Testis (tissue), 2 donors: ENCODE measurements around the gene PRR5.

Source experiments
- POLR2A ChIP-seq: fragments of 450-650 bp; IDR thresholded peaks from one replicate; pipeline ENCODE4 v1.6.1; 2017; ENCODE audit warnings: antibody characterized with exemption, mild to moderate bottlenecking, moderate library complexity
- TF ChIP-seq, protein P1 (sequence below), 3 experiments: fragments of 450-650 bp in 2 of 3; fragments of 200-600 bp in 1 of 3; sonication (generic) in 1 of 3; IDR thresholded peaks; one replicate each; pipeline ENCODE4 v1.5.1; 2016 to 2019; ENCODE audit warnings: antibody characterized with exemption in 3 of 3, mild to moderate bottlenecking in 2 of 3, moderate library complexity in 1 of 3

DNA sequence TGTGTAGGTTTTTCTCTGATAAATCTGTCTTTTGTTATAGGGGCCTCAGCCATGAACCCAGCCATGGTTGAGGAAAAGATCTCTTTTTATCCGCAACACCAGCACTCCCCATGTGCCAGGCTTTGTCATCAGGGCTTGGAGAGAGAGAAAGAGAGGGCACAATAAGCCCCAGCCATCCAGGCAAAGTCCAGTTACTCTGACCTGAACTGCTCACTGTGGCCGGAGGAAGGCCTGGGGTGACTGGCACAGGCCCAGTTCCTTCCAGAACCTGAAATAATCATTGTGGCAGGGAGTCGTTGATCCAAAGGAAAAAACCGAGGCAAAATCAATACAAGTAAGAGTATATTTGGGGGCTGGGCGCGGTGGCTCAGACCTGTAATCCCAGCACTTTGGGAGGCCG, 46.5 kb downstream of the PRR5 start:
- TF ChIP-seq, protein P1, sequence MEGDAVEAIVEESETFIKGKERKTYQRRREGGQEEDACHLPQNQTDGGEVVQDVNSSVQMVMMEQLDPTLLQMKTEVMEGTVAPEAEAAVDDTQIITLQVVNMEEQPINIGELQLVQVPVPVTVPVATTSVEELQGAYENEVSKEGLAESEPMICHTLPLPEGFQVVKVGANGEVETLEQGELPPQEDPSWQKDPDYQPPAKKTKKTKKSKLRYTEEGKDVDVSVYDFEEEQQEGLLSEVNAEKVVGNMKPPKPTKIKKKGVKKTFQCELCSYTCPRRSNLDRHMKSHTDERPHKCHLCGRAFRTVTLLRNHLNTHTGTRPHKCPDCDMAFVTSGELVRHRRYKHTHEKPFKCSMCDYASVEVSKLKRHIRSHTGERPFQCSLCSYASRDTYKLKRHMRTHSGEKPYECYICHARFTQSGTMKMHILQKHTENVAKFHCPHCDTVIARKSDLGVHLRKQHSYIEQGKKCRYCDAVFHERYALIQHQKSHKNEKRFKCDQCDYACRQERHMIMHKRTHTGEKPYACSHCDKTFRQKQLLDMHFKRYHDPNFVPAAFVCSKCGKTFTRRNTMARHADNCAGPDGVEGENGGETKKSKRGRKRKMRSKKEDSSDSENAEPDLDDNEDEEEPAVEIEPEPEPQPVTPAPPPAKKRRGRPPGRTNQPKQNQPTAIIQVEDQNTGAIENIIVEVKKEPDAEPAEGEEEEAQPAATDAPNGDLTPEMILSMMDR (IDR thresholded peaks at IDR 0.05) = no peak
- no peak for TF ChIP-seq POLR2A
